Left lung (tissue), 10 donors: ENCODE results near the gene LARGE1. TPM values are rescaled to one million over a fixed set of nuclear protein-coding genes. Genes with fewer than 3 reads are reported as not detected.

Source experiments
- ATAC-seq: fragments of 200-7000 bp; cut with Tn5 transposase; one replicate; pipeline ENCODE4 v1.9.1; 2020; ENCODE audit warnings: moderate library complexity
- DNase-seq, 4 donors: peaks; one replicate each; pipeline ENCODE4 v3.0.0-alpha.2; 2013 to 2020
- H3K27ac ChIP-seq, 2 donors: fragments of 200-600 bp; sonication (generic) in 1 of 2; one replicate each; pipeline versions ENCODE4 v1.5.0 to v1.8.0; 2020 to 2021
- H3K27me3 ChIP-seq, 2 donors: fragments of 200-600 bp; sonication (generic) in 1 of 2; one replicate each; pipeline versions ENCODE4 v1.5.0 to v1.8.0; 2020 to 2021
- H3K36me3 ChIP-seq, 2 donors: fragments of 200-600 bp; sonication (generic) in 1 of 2; one replicate each; pipeline versions ENCODE4 v1.5.0 to v1.8.0; 2020 to 2021
- H3K4me1 ChIP-seq, 2 donors: fragments of 200-600 bp; one replicate each; pipeline ENCODE4 v1.8.0; 2021
- H3K4me3 ChIP-seq, 2 donors: fragments of 200-600 bp; sonication (generic) in 1 of 2; one replicate each; pipeline versions ENCODE4 v1.5.0 to v1.8.0; 2020 to 2021; ENCODE audit warnings: mild to moderate bottlenecking in 1 of 2
- H3K9me3 ChIP-seq, 2 donors: fragments of 200-600 bp; sonication (generic) in 1 of 2; one replicate each; pipeline versions ENCODE4 v1.5.0 to v1.8.0; 2020 to 2021
- CTCF ChIP-seq, 2 donors: fragments of 200-600 bp; sonication (generic) in 1 of 2; IDR thresholded peaks; one replicate each; pipeline versions ENCODE4 v1.5.0 to v1.8.0; 2021; ENCODE audit warnings: antibody characterized with exemption in 2 of 2
- intact Hi-C, 2 donors: fragments of 100-400 bp; cut with DNase I; formaldehyde crosslinking; loops; one replicate each; pipeline versions ENCODE4 v1.11.2 to v1.14.2; 2022
- polyA plus RNA-seq, 6 donors: library from polyadenylated mRNA; unstranded; fragments of 120-200 nt; gene quantifications; one replicate each; pipeline ENCODE4 v1.2.1, GENCODE V29; 2013; ENCODE audit not compliant: insufficient read length in 6 of 6
- total RNA-seq, 2 donors: library from RNA; stranded (reverse); fragmentation: NEBNext Ultra II Directional; extraction: Animal tissue kit (Norgen Biotek cat#: 25700); gene quantifications; one replicate each; pipeline ENCODE4 v1.2.1, GENCODE V29; 2021
- donor health status: DM: no; HTN: yes; CAD: no.
- donor health status: DM: no; HTN: no; CAD: no.

The LARGE1 gene
- total and polyA plus RNA-seq, 8 donors = 22.4 to 36.1 (median 33.2) TPM

DNA sequence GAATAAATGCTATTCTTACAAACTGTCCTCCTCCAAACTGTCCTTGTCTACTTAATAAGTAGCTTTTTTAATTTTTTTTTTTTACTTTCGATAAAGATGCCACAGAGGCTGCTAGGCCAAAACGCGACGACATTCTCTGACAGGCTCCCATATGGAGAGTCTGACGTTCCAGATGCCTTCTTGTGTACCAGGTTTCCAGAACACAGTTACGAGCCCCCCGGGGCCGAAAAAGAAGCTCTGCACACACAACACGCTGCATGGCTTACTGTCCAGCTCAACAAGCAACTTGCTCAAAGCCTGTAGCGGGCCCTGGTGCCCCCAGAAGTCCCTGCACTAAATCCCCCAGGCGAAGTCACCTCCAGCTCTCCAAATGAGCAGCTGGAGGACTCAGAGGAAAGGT lies 39.3 kb downstream of the LARGE1 start:
- Histone ChIP-seq H3K36me3 (no peaks in the 10 kb centered on the region), H3K27me3 (no peaks in the 10 kb centered on the region), H3K9me3 (no peaks in the 10 kb centered on the region), H3K4me1 (no peaks in the 10 kb centered on the region), H3K4me3 (no peak overlapping the region), H3K27ac (no peak overlapping the region)
- intact Hi-C loops = no loop called here
- TF ChIP-seq CTCF (IDR thresholded peaks at IDR 0.05) = no peak
- DNase-seq = no peak
- ATAC-seq = no peak

- intact Hi-C loops = no loop called here
- DNase-seq = no peak
- Histone ChIP-seq H3K27me3 (no peaks in the 10 kb centered on the region), H3K9me3 (no peaks in the 10 kb centered on the region), H3K36me3 (no peaks in the 10 kb centered on the region), H3K4me3 (no peak overlapping the region), H3K4me1 (no peaks in the 10 kb centered on the region), H3K27ac (no peak overlapping the region)
- no peak for TF ChIP-seq CTCF (IDR thresholded peaks at IDR 0.05)
- ATAC-seq = no peak
Measured at GRCh38 chr22:33879796-33880195, 40.5 kb downstream of the LARGE1 start.

GRCh38 chr22:33875316-33875715 lies 45.0 kb downstream of the LARGE1 start:
- Histone ChIP-seq H3K4me1 (peaks cover 8 to 9% of the 10 kb centered on the region in 2 donors), H3K27ac (no peak overlapping the region), H3K36me3 (no peaks in the 10 kb centered on the region), H3K27me3 (no peaks in the 10 kb centered on the region), H3K9me3 (no peaks in the 10 kb centered on the region), H3K4me3 (no peak overlapping the region)
- TF ChIP-seq CTCF (IDR thresholded peaks at IDR 0.05) = no peak
- DNase-seq (no peak), ATAC-seq (no peak)
- intact Hi-C loops = no loop called here

DNA sequence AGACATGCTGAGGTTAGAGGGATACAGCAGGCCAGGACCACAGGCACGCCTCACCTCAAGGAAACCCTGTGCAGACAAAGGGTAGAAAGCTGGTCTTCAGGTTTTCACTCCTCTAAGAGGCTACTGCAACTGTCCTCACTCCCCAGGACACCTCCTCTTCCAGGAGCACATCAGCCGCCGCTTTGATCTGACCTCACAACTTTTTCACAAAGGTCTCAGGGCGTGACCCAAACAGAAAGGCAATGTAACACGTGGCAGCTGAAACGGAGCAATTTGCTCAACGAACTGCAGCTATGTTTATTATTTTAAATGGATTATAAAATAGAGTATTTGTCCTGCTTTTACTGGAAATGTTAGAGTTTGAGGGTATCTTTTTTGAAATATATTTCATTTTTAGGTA lies 46.1 kb downstream of the LARGE1 start:
- H3K36me3 ChIP-seq = no peaks in the 10 kb centered on the region
- intact Hi-C loops = no loop called here
- DNase-seq (no peak), ATAC-seq (no peak)
- no peak overlapping the region for H3K27ac ChIP-seq
- no peak for TF ChIP-seq CTCF (IDR thresholded peaks at IDR 0.05)
- H3K9me3 ChIP-seq = no peaks in the 10 kb centered on the region
- H3K4me1 ChIP-seq = peaks cover 8 to 9% of the 10 kb centered on the region in 2 donors
- no peaks in the 10 kb centered on the region for H3K27me3 ChIP-seq
- H3K4me3 ChIP-seq = no peak overlapping the region

- no peaks in the 10 kb centered on the region for H3K36me3 ChIP-seq
- peaks cover 8 to 9% of the 10 kb centered on the region in 2 donors for H3K4me1 ChIP-seq
- TF ChIP-seq CTCF (IDR thresholded peaks at IDR 0.05) = no peak
- H3K27ac ChIP-seq = no peak overlapping the region
- intact Hi-C loops = no loop called here
- ATAC-seq (peak; percentile 33), DNase-seq (no peak)
- H3K4me3 ChIP-seq = no peak overlapping the region
- no peaks in the 10 kb centered on the region for H3K27me3 ChIP-seq
- H3K9me3 ChIP-seq = no peaks in the 10 kb centered on the region
Measured at GRCh38 chr22:33873666-33874065, 46.6 kb downstream of the LARGE1 start.
